GM11168 (cell line): ENCODE measurements around the gene TRIM65.
"Not testable (repeated sequence)": the region's sequence is repeated elsewhere in the genome, so short reads cannot be mapped to it uniquely, and the experiment has no call there.

Source experiments
- in situ Hi-C: fragments of 300-500 bp; cut with MboI; formaldehyde crosslinking; loops from one replicate; pipeline ENCODE4 v1.12.0; 2022; ENCODE audit warnings: low sequenced_read_pairs; ENCODE audit not compliant: unreplicated experiment

TRIM65 gene

DNA sequence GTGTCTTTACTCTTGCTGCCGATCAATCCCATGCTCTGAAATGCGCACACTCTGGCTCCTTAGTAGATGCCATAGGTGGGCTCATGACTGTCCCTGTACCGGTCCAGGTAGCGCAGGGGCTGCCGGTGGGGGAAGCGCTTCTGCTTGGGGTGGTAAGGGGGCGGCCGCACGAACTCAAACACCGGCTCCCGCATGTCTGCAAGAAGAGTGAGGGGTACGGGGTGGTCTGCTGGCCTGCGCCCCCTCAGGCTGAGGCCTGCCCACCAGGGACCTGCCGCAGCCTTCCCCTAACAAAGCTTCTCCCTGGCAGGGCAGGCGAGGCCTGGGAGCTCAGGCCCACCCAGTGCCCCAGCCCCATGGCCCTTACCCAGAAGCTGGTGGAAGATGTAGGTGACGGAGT is 2.0 kb upstream of the TRIM65 start:
- in situ Hi-C loops, result no loop called here

DNA sequence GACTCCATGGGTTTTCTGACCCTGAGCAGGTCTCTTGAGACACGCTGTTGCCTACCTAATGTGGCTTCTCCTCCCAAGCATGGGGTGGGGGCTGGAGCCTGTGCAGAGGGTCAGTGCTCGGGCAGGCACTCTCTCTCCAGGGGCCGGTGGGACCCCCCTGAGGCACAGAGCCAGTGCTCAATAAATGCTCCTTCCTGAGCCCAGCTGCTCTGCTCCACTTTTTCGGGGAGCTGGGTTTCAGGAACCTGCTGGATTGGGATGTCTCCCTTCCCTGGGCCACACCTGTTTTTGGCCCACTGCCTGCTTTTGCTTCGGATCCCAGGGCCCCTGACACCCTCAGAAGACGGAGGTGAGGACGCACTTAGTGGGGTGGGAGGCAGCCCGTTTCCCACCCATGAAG is 1.3 kb upstream of the TRIM65 start:
- in situ Hi-C loops, result no loop called here

DNA sequence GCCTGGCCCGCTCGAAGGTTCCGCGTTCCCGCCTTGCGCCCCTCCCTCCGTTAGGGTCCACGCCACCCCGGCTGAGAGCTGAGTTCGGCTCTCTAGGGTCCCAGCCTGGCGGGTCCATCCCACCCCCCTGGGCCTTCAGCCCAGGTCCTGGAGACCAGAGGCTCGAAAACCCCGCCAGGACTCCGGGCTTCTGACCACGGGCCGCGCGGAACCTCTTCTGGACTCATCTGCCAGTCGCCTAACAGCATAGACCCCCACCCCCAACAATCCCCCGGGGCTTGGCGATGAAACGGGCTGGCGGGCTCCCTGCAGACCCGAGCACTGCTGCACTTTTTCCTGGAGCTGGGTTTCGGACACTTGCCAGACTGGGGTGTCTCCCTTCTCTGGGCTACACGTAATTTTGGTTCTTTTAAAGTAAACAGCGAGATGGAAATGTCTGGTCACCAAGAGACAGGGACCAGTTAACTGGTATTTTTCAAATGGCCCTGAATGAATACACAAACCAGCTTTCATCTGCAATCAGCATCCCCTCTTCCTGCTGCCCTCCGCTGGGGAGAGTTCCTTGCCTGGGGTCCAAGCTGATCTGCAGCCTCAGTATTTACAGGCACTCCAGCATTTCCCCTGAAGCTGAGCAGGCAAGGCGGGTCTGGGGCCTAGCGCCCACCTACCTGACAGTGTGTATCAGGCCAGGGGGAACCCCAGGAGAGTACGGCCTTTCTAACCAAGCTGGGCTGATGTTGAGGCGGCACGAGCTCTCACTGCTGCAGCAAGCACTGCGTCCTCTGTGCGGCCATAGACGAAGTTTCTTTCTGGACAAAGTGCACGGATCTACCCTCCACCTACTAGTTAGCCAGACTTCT is 639 bp upstream of the TRIM65 start:
- in situ Hi-C loops, result no loop called here

DNA sequence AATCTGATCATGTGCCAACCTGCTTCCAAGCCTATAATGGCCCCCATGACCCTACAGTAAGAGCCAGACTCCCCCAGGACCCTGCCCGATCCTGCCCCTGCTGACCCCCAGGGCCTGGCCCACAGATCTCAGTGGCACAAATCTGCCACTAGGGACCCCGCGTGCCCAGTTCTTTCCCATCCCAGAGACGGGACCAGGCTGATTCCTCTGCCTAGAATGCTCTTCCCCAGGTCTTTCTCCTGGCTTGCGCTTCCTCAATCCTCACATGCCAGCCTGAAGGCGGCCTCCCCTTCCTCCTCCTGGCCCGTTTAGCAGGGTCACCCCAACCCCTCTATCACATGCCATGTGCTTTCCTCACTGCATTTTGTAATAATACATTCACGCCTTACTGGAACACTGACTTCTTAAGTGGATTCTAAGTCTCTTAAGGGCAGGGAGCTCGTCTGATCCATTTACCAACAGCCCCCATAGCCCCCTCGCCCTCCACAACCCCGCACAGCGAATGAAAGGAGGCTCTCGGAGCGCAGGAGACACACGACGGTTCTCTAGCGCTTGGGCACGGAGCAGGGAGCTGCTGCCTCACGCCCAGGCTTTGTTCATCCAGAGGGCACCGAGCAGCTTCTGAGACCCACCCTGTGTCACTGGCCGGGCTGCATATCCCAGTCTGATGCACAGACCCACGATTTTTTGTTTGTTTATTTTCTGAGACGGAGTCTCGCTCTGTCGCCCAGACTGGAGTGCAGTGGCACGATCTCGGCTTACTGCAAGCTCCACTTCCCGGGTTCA is 1.2 kb downstream of the TRIM65 start:
- in situ Hi-C loops, result no loop called here

DNA sequence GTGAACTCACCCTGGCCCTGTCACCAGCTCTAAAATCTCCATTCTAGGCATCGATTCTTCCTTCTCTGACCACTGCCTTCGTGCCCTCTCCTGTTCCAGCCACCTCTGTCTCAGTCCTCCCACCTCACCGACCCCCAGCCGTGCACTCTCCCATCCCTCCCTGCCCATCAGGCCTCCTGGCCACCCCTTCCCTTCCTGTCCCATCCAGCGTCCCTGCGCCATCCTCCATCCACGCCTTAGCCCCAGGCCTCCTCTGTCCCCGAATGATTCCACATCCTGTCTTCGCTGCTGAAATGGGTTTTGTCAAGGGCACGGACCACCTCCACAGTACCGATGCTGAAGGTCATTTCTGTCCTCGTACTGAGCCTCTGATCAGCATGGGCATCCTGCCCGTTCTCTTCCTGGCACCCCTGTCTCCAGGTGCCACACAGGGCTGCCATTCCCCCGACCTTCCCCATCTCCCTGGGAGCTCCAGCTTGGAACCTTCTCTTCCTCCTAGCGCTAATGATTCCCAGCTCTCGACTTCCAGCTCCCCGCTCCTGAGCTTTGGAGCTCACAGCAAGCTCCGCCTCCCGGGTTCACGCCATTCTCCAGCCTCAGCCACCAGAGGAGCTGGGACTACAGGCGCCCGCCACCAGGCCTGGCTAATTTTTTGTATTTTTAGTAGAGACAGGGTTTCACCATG is 2.6 kb downstream of the TRIM65 start:
- in situ Hi-C loops, result no loop called here

DNA sequence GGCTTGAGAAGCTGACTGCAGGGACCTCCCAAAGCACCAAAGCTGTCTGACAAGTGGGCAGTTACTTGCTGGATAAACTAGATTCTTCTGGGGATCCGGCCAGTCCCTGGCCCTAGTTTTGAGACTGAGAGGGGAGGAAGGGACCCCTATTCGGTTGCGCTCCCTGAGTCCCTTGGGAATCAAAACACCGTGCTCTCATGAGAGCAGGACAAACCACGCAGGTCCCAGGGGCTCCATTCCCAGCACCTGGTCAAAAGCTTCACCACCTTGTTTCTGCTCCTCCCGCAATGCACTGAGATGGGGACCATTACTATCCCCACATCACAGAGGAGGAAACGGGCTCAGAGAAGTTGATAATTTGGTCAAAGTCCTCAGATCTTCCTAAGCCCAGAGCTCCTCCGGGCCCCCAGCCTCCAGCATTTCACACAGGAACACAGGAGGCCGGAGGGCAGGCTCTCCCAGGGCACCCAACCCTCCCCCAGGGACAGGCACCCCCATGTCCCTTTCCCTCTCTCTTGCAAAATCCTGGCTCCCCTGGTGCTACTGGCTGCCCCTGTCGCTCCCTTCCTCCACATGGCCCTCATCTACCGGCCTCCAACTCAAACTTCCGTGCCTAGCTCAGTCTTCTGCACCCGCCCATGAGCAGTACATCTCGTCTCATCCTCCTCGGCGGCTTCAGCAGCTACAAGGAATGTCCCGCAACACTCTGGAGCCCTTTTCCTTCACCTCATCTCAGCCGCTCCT is 3.3 kb downstream of the TRIM65 start:
- in situ Hi-C loops, result no loop called here

DNA sequence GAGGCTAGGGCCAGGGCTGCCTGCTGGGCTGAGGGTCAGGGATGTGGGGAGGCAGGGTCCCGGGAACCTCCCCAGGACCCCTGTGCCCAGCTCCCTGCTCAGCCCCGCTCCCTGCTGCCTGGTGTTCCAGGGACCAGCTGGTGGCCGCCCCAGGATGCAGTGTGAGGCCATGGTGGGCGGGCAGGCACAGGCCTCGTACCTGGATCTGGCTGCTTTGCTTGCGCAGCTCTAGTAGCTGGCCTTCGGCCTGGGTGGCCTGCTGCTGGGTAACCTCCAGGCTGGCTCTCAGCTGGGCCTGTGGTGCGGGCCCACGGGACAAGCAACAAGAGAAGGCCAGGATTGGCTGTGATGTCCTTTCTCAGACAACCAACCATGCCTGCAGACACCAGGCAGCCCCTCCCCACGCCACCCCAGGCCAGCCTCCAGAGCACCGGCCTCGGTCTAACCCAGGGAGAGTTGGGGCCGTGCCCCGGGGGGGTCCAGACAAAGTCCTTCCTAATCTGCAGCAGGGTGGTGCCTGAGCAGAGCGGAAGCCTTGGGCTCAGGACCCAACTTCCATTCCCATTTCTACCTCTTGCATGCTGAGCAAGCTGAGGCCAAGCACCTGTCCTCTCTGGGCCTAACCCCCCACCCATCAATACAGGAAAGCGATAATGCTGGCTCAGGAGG is 4.1 kb downstream of the TRIM65 start:
- in situ Hi-C loops, result no loop called here

DNA sequence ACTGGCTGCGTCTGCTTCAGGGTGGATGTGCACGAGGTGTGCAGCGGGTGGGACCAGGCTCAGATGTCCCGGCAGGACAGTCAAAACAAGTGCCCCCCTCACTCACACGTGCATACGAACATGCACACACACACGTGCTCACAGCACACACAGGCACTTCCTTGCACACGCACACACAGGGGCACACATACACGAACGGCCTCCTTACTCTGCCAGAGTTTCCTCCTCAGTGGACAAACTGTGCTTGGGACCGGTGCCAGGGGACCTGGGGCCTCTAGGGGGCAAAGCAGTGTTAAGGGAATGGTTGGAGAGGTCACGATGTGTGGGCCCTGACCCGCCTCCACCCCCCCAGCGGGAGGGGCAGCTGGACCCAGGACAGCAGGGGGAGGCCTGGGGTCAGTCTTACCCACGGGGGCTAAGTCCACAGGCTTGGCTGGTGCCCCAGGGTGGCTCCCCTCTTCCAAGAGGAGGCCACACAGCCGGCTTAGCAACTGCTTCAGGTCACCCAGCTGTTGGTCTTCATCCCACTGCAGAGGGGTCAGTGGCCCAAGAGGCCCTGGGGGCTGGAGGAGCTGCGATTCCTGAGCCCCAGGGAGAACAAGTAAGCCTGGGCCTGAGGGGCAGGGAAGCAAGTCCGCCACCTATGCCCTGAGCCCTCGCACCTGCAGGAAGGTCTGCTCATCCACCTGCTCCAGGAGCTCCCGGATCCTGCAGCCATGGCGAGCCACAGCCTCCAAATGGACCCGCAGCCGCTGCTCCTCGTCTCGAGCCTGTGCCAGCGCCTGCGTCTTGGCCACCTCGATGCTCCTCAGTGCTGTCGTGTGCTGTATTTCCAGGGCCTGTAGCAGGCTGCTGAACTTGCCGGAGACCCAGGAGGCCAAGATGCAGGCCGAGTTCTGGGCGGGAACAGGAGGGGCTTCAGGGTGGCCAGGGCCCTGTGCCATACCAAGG is 4.9 kb downstream of the TRIM65 start:
- in situ Hi-C loops, result no loop called here

DNA sequence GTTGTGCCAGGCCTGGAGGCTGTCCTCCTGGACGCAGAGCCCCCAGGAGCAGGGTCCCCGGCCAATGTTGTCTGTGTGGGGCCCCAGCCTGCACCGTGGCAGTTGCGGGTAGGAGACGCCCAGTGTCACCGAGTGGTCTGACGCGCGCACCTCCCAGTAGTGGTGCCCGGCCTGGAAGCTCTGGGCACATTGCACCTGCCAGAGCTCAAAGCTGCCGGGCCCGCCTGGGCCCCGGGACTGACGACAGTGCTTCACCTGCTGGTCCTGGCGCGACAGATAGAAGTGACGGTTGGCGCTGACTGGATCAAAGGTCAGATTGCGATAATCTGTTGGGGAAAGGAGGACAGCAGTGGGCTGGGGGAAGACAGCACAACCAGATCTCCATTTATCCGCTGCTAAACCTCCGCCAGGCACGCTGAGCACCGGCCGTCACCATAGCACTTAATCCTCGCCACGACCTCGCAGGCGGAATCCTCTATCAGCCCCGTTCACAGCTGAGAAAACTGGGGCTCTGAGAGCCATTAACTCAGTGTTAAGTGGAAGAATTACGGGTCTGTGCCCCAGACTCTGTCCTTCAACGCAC is 5.6 kb downstream of the TRIM65 start:
- in situ Hi-C loops, result no loop called here

DNA sequence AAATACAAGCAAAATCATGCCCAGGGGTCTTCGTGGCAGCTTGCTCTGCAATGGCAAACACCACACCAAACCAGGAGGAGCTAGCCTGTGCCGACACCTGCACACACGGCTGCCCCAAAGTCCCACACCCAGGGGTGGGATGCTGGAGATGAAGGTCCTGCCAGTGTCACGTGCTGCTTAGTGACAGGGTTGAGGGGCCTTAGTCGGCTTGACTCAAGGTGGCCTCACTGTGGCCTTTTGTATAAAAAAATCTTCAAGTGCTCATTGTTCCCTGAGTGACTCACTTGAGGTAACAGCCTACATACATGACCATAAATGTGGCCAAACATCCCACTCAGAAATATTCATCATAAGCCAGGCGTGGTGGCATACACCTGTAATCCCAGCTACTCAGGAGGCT is 7.3 kb downstream of the TRIM65 start:
- in situ Hi-C loops, result no loop called here

DNA sequence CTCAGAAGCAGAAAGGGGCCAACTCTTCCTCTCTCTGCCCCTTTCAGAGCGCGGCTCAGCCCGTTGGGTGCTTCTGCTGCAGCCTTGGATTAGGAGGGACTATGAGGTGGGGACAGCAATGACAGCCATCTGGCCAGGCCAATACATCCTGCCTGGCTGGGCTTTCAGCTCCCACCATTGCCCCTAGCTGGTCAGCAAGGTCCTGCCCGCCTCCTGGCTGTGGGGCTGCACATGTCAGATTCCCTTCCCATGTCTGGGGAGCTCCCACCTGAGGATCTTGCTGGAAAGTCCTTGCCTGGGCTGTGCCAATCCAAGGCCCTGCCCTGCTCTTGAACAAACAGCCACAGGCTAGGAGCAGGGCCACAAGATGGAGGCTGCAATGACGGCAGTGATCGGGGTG is 8.3 kb downstream of the TRIM65 start:
- in situ Hi-C loops, result no loop called here

DNA sequence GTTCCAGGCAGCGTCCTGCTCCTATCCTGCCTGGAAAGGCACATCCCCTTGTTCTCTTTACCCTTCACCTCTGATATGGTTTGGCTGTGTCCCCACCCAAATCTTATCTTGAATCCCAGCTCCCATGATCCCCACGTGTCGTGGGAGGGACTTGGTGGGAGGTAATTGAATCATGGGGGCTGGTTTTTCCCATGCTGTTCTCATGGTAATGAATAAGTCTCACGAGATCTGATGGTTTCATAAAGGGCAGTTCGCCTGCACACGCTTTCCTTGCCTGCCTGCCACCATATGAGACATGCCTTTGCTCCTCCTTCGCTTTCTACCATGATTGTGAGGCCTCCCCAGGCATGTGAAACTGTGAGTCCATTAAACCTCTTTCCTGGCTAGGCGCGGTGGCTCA is 10.9 kb downstream of the TRIM65 start:
- in situ Hi-C loops, result not testable (repeated sequence)

DNA sequence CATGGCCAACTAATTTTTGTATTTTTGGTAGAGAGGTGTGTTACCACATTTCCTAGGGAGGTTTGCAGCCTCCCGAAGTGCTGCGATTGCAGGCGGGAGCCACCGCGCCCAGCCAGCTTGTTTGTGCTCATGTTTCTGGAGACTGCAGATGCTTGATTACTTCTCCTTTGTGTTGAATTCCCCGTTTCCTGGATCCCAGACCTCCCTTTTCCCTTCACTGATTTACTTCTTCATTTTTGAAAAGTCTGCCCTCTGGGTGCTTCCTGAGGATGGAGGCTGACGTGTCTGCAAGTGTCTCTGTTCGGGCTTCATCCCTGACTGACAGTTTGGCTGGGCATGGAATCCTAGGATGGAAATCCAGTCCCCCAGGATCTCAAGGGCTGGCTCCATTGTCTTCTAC is 11.3 kb downstream of the TRIM65 start:
- in situ Hi-C loops, result no loop called here

DNA sequence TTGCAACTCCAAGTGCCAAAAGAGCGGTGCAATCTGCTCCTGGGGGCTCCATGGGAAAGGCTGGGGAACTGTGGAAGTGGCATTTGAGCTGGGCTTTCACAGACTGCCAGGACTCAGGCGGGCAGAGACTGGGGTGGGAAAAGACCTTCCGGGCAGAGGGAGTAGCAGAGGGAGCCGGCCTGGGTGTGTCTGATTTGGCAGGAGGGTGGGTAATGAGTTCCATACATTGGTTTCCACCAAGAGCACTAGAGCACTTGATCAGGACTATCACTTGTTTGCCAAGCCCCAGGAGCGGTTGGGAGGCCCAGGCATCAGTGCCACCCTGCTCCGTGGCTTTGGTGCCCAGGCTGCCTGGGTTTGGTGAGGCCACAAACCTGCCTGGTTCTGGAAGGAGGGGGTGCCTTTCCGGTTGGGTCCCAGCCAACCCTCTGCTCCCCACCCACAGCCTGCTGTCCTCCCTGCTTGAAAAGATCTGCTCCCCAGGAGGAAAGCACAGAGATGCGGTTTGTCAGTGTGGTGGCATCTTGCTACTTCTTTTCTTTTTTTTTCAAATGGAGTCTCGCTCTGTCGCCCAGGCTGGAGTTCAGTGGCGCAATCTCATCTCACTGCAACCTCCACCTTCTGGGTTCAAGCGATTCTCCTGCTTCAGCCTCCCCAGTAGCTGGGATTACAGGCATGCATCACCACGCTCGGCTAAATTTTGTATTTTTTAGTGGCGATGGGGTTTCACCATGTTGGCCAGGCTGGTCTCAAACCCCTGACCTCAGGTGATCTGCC is 14.9 kb downstream of the TRIM65 start:
- in situ Hi-C loops, result no loop called here

DNA sequence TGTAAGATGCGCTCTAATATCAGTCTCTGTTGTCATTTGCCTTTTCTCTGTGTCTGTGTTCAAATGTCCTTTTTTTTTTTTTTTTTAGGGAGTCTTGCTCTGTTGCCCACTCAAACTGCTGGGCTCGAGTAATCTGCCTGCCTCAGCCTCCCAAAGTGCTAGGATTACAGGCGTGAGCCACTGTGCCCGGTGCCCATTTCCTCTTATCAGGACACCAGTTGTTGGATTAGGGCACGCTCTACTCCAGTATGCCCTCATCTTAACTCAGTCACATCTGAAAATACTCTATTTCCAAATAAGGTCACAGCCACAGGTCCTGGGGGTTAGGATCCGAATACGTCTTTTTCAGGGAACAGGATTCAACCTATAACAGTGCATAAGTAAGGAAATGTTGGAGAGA is 16.5 kb downstream of the TRIM65 start:
- in situ Hi-C loops, result no loop called here

DNA sequence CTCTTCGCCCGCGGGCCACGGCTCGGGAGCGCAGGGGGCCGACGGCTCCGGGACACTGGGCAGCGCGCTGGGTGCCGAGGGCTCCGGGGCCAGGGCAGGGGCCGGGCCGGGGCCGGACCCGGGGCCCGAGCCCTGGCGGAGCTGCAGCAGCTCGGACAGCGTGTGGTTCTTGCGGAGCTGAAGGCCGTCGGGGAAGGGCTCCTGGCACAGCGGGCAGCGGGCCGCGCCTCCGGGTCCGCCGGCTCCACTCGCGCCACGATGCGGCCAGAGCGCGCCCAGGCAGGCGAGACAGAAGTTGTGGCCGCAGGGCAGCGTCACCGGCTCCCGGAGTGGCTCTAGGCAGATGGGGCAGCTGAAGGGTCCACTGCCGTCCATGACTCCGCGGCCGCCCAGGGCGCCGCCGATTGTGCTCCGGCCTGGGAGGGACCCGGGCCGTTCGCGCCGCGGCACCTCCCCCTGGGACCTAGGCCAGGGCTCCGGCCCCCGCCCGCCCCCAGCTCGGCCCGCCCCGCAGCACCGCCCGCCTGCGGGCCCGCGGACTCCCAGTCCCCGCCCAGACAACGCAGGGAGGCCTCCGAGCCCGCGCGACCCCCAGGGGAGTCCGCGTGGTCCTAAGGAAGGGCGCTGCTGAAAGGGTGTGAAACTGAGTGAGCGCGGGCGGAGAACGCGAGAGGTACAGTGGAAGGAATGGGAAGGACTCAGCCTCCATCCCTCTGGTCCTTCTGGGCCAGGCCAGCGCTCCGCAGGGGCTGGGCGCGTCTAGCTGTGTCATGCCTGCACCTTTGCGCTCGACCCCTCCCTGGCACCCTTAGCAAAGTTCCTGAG is 18.4 kb downstream of the TRIM65 start, which contains the start of gene TRIM47:
TSS of gene TRIM47 (minus strand) at position 408 of the 825 bp plus-strand sequence. CDS start at position 375, 33 bp downstream.
- in situ Hi-C loops, result no loop called here

DNA sequence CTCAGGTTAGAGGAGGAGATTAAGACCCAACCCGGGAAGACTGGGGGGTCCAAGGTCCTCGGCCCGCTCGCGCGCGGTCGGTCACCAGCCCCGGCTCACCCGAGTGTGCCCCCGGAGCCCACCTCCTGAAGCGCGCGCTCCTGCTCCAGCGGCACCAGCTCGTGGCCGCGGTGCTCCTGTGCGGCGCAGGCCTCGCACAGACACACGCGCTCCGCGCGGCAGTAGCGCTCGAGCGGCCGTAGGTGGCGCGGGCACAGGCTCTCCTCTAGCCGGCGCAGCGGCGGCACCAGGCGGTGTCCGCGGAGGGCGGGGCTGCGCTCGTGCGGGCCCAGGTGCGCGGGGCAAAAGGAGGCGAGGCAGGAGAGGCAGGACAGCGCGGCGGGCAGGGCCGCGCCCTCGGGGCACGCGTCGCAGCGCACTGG is 19.0 kb downstream of the TRIM65 start:
- in situ Hi-C loops, result no loop called here
